ENCODE data around the gene RTP5. TPM values are rescaled to one million over a fixed set of nuclear protein-coding genes. Genes with fewer than 3 reads are reported as not detected.

Gene RTP5
- total and polyA plus RNA-seq, 2 donors (not counting 3 experiments of a cell fraction or from before 2014, with no cell fraction given), result not detected

GRCh38 chr2:241853651-241854341 is 15.7 kb upstream of the RTP5 start:
- no peak overlapping the region for H3K9ac ChIP-seq (replicated peaks; ENCODE audit: extremely low read depth, insufficient read depth, low read length)

GRCh38 chr2:241854342-241855244 is 14.9 kb upstream of the RTP5 start:
- intact Hi-C loops (cut with micrococcal nuclease), result no loop called here

More at GRCh38 chr2:241853651-241854341, 15.7 kb upstream of the RTP5 start:
- Histone ChIP-seq H3K79me2 (ENCODE audit: control insufficient read depth, insufficient read depth, low read length) (no peaks in the 10 kb centered on the region), H3K4me2 (ENCODE audit: insufficient read depth, low read length) (no peak overlapping the region), H4K20me1 (replicated peaks; ENCODE audit: control insufficient read depth, extremely low read depth, insufficient read depth, low read length) (no peaks in the 10 kb centered on the region), H3K9me3 (replicated peaks; ENCODE audit: control insufficient read depth, insufficient read depth, low read length) (no peaks in the 10 kb centered on the region), H3K9me1 (replicated peaks; ENCODE audit: control insufficient read depth, extremely low read depth, insufficient read depth, low read length) (no peaks in the 10 kb centered on the region), H3K36me3 (ENCODE audit: control insufficient read depth in 2 of 2, extremely low read depth in 1 of 2, insufficient read depth in 2 of 2, low read length in 2 of 2) (no peaks in the 10 kb centered on the region), H3K27ac (ENCODE audit: insufficient read depth, low read depth, low read length) (no peak overlapping the region), H3K27me3 (ENCODE audit: control insufficient read depth in 2 of 2, insufficient read depth in 2 of 2, low read length in 2 of 2) (no peaks in the 10 kb centered on the region), H3K4me1 (ENCODE audit: control insufficient read depth, extremely low read depth, insufficient read depth, low read length) (no peaks in the 10 kb centered on the region), H2AFZ (ENCODE audit: low read depth, low read length) (no peak overlapping the region), H3K4me3 (replicated peaks in 1 of 3; ENCODE audit: insufficient read depth in 1 of 3, low read depth in 1 of 3, low read length in 3 of 3) (no peak overlapping the region)
- ChIA-PET CTCF (no interaction called here), POLR2A (interaction anchor here (0.6 kb wide), 1 partner anchor 18 kb away, joined by 3 read pairs; no protein-coding TSS in a partner anchor)
- BruUV-seq (replicated peaks), result no TSS peak
- intact Hi-C loops (cut with micrococcal nuclease), result no loop called here
- DNase-seq (ENCODE audit: low read depth, low spot score) (no peak), FAIRE-seq (no peak)
- TF ChIP-seq FOS (IDR thresholded peaks at IDR 0.05; ENCODE audit: borderline replicate concordance, insufficient read depth, low read length), result no peak
- dilution Hi-C loops (cut with MboI; ENCODE audit: extremely low pct_ligation_motif_present, low sequenced_read_pairs), result no loop called here

More at GRCh38 chr2:241854342-241855244, 14.9 kb upstream of the RTP5 start:
- TF ChIP-seq POLR2AphosphoS5 (IDR thresholded peaks at IDR 0.05; ENCODE audit: insufficient read depth, low read depth, low read length) (no peak), POLR2A (IDR thresholded peaks at IDR 0.05; ENCODE audit: low read depth, low read length) (no peak), FOS (IDR thresholded peaks at IDR 0.05; ENCODE audit: borderline replicate concordance, insufficient read depth, low read length) (no peak), MYC (IDR thresholded peaks at IDR 0.05; ENCODE audit: low read depth, low read length) (no peak), JUN (IDR thresholded peaks at IDR 0.05; ENCODE audit: borderline replicate concordance, insufficient read depth, insufficient read length, low read depth) (no peak), MAX (IDR thresholded peaks at IDR 0.05; ENCODE audit: insufficient read depth, insufficient read length) (no peak), GATA2 (IDR thresholded peaks at IDR 0.05; ENCODE audit: insufficient read depth, insufficient read length, low read depth, low read length) (no peak), EZH2 (IDR thresholded peaks at IDR 0.05; ENCODE audit: borderline replicate concordance, low read depth, low read length, severe bottlenecking) (no peak), CTCF (IDR thresholded peaks at IDR 0.05; ENCODE audit: extremely low read depth in 1 of 2, insufficient read depth in 1 of 2, low read depth in 1 of 2, low read length in 2 of 2) (no peak)
- H2AFZ ChIP-seq (ENCODE audit: low read depth, low read length), result no peak overlapping the region
- H3K9me1 ChIP-seq (replicated peaks; ENCODE audit: control insufficient read depth, extremely low read depth, insufficient read depth, low read length), result no peaks in the 10 kb centered on the region
- no peaks in the 10 kb centered on the region for H4K20me1 ChIP-seq (replicated peaks; ENCODE audit: control insufficient read depth, extremely low read depth, insufficient read depth, low read length)
- H3K4me2 ChIP-seq (ENCODE audit: insufficient read depth, low read length), result no peak overlapping the region
- H3K79me2 ChIP-seq (ENCODE audit: control insufficient read depth, insufficient read depth, low read length), result no peaks in the 10 kb centered on the region
- dilution Hi-C loops (cut with MboI; ENCODE audit: extremely low pct_ligation_motif_present, low sequenced_read_pairs), result no loop called here
- H3K36me3 ChIP-seq (ENCODE audit: control insufficient read depth in 2 of 2, extremely low read depth in 1 of 2, insufficient read depth in 2 of 2, low read length in 2 of 2), result no peaks in the 10 kb centered on the region
- H3K27ac ChIP-seq (ENCODE audit: insufficient read depth, low read depth, low read length), result no peak overlapping the region
- POLR2A ChIA-PET, result interaction anchor here (0.6 kb wide), 1 partner anchor 19 kb away, joined by 3 read pairs; no protein-coding TSS in a partner anchor
- FAIRE-seq (no peak), DNase-seq (ENCODE audit: low read depth, low spot score) (no peak)
- no peak overlapping the region for H3K4me3 ChIP-seq (replicated peaks in 1 of 3; ENCODE audit: insufficient read depth in 1 of 3, low read depth in 1 of 3, low read length in 3 of 3)
- H3K9ac ChIP-seq (replicated peaks; ENCODE audit: extremely low read depth, insufficient read depth, low read length), result no peak overlapping the region
- BruUV-seq (replicated peaks), result no TSS peak
- H3K4me1 ChIP-seq (ENCODE audit: control insufficient read depth, extremely low read depth, insufficient read depth, low read length), result no peaks in the 10 kb centered on the region
- H3K27me3 ChIP-seq (ENCODE audit: control insufficient read depth in 2 of 2, insufficient read depth in 2 of 2, low read length in 2 of 2), result no peaks in the 10 kb centered on the region
- H3K9me3 ChIP-seq (replicated peaks; ENCODE audit: control insufficient read depth, insufficient read depth, low read length), result no peaks in the 10 kb centered on the region
- CTCF ChIA-PET, result no interaction called here
